Spinal cord (tissue), 10 donors: ENCODE data around the gene ASS1. TPM values are rescaled to one million over a fixed set of nuclear protein-coding genes. Genes with fewer than 3 reads are reported as not detected.

Experiments
- DNase-seq, 6 donors: peaks; one replicate each; pipeline versions ENCODE4 v3.0.0 to v3.0.0-alpha.2; 2013 to 2015; ENCODE audit warnings: low spot score in 6 of 6, low read depth in 4 of 6
- H3K27ac ChIP-seq: one replicate; pipeline ENCODE4 v1.5.1; 2013; ENCODE audit warnings: low read depth, low read length, control low read depth
- H3K27me3 ChIP-seq: one replicate; pipeline ENCODE4 v1.6.1; 2013; ENCODE audit warnings: low read length; ENCODE audit not compliant: control insufficient read depth, insufficient read depth
- H3K36me3 ChIP-seq: one replicate; pipeline ENCODE4 v1.6.1; 2013; ENCODE audit warnings: low read length; ENCODE audit not compliant: control insufficient read depth, insufficient read depth
- H3K4me1 ChIP-seq: one replicate; pipeline ENCODE4 v1.6.1; 2013; ENCODE audit warnings: low read length; ENCODE audit not compliant: control insufficient read depth, insufficient read depth
- H3K4me3 ChIP-seq: one replicate; pipeline ENCODE4 v1.5.1; 2013; ENCODE audit warnings: low read depth, low read length, control low read depth
- H3K9me3 ChIP-seq: one replicate; pipeline ENCODE4 v1.6.1; 2013; ENCODE audit warnings: low read length; ENCODE audit not compliant: control insufficient read depth, insufficient read depth
- WGBS: methylation state at CpG from one replicate; pipeline ENCODE4 v1.1.5; 2013; ENCODE audit warnings: missing lambda C conversion rate; ENCODE audit not compliant: insufficient coverage; 5-methylcytosine and 5-hydroxymethylcytosine counted together
- polyA plus RNA-seq, 2 donors: library from polyadenylated mRNA; unstranded; fragments of 120-200 nt; gene quantifications; one replicate each; pipeline ENCODE4 v1.2.1, GENCODE V29; 2013; ENCODE audit not compliant: insufficient read length in 2 of 2
- total RNA-seq, 2 donors: library from RNA; depleted of rRNA in 1 of 2; stranded (reverse); fragments of 120-200 nt in 1 of 2; fragments of >200 nt in 1 of 2; gene quantifications; one replicate each; pipeline versions ENCODE4 v1.2.3 to v1.2.4, GENCODE V29; 2013 to 2014
- donor health status: healthy.

ASS1 gene
- total and polyA plus RNA-seq, 4 donors: 40.2 to 234 (median 62.9) TPM

DNA sequence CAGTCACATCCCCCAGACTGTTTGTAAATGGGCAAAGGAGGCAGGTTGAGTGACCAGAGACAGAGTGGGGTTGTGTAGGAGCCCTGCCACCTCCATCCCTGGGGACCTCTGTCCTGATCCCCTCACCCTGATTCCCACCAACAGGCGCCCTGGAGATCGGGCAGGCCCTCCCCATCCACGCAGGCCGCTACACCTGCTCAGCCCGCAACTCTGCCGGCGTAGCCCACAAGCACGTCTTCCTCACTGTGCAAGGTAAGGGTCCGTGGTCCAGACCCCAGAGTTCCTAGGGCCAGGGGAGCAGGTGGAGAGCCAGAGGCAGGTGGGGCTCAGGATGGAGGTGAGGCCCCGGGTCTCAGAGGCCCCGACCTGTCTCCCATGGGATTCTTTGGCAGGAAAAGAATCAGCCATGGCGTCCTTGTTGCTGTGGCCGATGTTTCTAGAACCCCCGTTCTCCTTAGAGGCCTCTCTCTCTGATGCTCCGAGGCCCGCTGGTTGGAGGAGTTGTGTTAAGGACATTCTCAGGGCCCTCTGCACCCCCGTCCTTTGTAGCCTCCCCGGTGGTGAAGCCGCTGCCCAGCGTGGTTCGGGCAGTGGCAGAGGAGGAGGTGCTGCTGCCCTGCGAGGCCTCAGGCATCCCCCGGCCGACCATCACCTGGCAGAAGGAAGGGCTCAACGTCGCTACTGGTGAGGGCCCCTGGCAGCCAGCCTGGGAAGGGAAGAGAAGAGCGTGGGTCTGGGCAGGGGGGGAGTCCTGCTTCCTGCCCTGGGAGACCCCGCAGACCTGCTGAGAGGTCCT, 41.9 kb upstream of the ASS1 start:
- Histone ChIP-seq H3K27ac (no peak overlapping the region), H3K36me3 (peaks cover 28% of the 10 kb centered on the region), H3K9me3 (no peaks in the 10 kb centered on the region), H3K4me3 (no peak overlapping the region), H3K27me3 (no peaks in the 10 kb centered on the region), H3K4me1 (no peaks in the 10 kb centered on the region)
- WGBS: 84% methylated on average over 26 of the region's 28 CpGs
- DNase-seq: no peak

GRCh38 chr9:130405657-130406257, 39.0 kb upstream of the ASS1 start:
- Histone ChIP-seq H3K36me3 (peaks cover 17% of the 10 kb centered on the region), H3K4me1 (no peaks in the 10 kb centered on the region), H3K27me3 (peaks cover 3% of the 10 kb centered on the region), H3K9me3 (no peaks in the 10 kb centered on the region), H3K27ac (no peak overlapping the region), H3K4me3 (no peak overlapping the region)
- no peak for DNase-seq
- 94% methylated on average over 22 of the region's 22 CpGs for WGBS

- 88% methylated on average over 9 of the region's 10 CpGs for WGBS
- H3K4me3 ChIP-seq: no peak overlapping the region
- no peak overlapping the region for H3K27ac ChIP-seq
- no peaks in the 10 kb centered on the region for H3K9me3 ChIP-seq
- no peak for DNase-seq
- H3K36me3 ChIP-seq: peaks cover 17% of the 10 kb centered on the region
- H3K27me3 ChIP-seq: peaks cover 3% of the 10 kb centered on the region
- H3K4me1 ChIP-seq: no peaks in the 10 kb centered on the region
Measured at GRCh38 chr9:130406278-130406895, 38.4 kb upstream of the ASS1 start.

DNA sequence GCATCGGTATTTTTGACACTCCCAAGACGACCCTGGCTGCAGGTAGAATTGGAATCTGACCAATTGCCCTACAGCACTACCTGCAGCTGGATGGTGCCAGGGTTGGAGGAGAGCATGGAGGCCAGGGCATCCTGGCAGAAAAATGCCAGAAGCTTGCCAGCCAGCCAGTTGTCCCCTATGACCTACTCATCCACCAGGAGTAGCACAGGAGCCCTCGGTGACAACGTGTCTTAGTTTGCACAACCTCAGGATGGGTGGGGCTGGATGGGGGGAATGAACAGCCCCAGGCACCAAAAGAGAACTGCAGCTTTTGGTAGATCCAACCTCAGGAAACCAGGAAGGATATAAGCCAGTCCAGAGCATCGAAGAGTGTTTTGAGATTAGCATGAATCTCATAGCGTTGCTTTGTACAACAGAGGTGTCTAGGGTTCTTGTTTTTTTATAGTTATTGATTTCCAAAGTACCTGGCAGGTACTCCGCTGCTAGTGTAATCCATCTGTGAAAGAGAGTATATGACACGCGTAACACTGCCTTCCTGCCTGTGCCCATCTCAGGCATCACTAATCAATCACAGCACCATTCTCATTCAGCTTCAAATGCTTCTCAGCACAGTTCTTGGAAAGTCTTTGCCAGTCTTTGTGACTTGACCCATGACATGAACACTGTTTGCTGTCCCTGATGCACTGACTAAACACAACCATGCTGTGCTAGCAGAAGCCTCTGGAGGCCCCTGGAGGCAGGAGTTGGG, 36.7 kb upstream of the ASS1 start:
- no peak for DNase-seq
- Histone ChIP-seq H3K27me3 (peaks cover 3% of the 10 kb centered on the region), H3K9me3 (no peaks in the 10 kb centered on the region), H3K4me1 (no peaks in the 10 kb centered on the region), H3K36me3 (peaks cover 11% of the 10 kb centered on the region), H3K4me3 (no peak overlapping the region), H3K27ac (no peak overlapping the region)
- WGBS: 100% methylated on average over 3 of the region's 9 CpGs

GRCh38 chr9:130408669-130409068, 36.1 kb upstream of the ASS1 start:
- H3K9me3 ChIP-seq: no peaks in the 10 kb centered on the region
- peaks cover 3% of the 10 kb centered on the region for H3K27me3 ChIP-seq

DNA sequence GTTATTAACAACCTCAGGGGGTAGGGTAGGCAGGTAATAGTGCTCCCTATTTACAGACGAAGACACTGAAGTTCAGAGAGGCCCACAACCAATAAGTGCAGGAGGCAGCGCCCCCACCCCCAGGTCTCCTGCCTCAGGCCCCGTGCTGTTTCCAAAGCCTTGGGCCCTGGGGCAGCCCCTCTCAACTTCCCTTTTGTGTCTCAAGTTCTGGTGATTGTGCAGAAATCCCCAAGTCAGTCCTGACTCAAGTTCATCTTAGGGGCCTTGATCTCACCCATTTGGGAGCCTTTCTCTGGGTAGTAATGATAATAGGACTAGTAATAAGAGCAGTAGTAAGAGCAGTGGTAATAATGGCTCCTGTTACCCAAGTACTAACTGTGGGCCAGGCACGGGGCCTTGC, 35.5 kb upstream of the ASS1 start:
- H3K4me1 ChIP-seq: no peaks in the 10 kb centered on the region
- H3K4me3 ChIP-seq: no peak overlapping the region
- no peaks in the 10 kb centered on the region for H3K9me3 ChIP-seq
- no peak for DNase-seq
- H3K27ac ChIP-seq: no peak overlapping the region
- peaks cover 3% of the 10 kb centered on the region for H3K27me3 ChIP-seq
- WGBS: 61% methylated on average over 3 of the region's 4 CpGs
- peaks cover 10% of the 10 kb centered on the region for H3K36me3 ChIP-seq

More at GRCh38 chr9:130408669-130409068, 36.1 kb upstream of the ASS1 start:
- Histone ChIP-seq H3K4me1 (no peaks in the 10 kb centered on the region), H3K27ac (no peak overlapping the region), H3K36me3 (peaks cover 10% of the 10 kb centered on the region), H3K4me3 (no peak overlapping the region)
- DNase-seq: no peak
- 89% methylated on average over 9 of the region's 9 CpGs for WGBS

DNA sequence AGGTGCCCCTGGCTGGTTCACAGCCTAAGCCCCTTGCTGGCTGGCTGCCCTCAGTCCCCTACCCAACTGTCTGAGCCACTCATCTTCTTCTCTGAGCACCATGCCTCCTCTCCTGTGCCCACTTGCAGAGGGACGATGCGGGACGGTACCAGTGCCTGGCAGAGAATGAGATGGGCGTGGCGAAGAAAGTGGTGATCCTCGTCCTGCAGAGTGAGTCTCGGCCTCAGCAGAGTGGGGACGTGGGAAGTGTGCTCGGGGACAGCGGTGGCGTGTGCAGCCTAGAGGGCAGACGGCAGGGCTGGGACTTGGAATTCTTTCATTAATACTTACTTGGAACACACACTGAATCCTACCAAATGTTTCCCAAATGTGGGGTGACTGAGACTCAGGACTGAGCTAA, 34.3 kb upstream of the ASS1 start:
- Histone ChIP-seq H3K9me3 (no peaks in the 10 kb centered on the region), H3K27ac (no peak overlapping the region), H3K4me3 (no peak overlapping the region), H3K27me3 (peaks cover 3% of the 10 kb centered on the region), H3K4me1 (no peaks in the 10 kb centered on the region), H3K36me3 (peaks cover 8% of the 10 kb centered on the region)
- WGBS: 69% methylated on average over 9 of the region's 12 CpGs
- DNase-seq: no peak

- H3K27me3 ChIP-seq: peaks cover 3% of the 10 kb centered on the region
- no peak overlapping the region for H3K27ac ChIP-seq
- 65% methylated on average over 2 of the region's 3 CpGs for WGBS
- DNase-seq: no peak
- H3K4me3 ChIP-seq: no peak overlapping the region
- H3K9me3 ChIP-seq: no peaks in the 10 kb centered on the region
- peaks cover 3% of the 10 kb centered on the region for H3K36me3 ChIP-seq
- no peaks in the 10 kb centered on the region for H3K4me1 ChIP-seq
Measured at GRCh38 chr9:130411566-130411915, 33.2 kb upstream of the ASS1 start.

- no peak for DNase-seq
- peaks cover 3% of the 10 kb centered on the region for H3K27me3 ChIP-seq
- H3K36me3 ChIP-seq: no peaks in the 10 kb centered on the region
- H3K9me3 ChIP-seq: no peaks in the 10 kb centered on the region
- no peak overlapping the region for H3K27ac ChIP-seq
- H3K4me3 ChIP-seq: no peak overlapping the region
- WGBS: 93% methylated on average over 11 of the region's 12 CpGs
- no peaks in the 10 kb centered on the region for H3K4me1 ChIP-seq
Measured at GRCh38 chr9:130414081-130414731, 30.6 kb upstream of the ASS1 start.
